ENCODE results near the gene ATP6V0A1.
"Not testable (repeated sequence)": the region's sequence is repeated elsewhere in the genome, so short reads cannot be mapped to it uniquely, and the experiment has no call there.

Gene ATP6V0A1

GRCh38 chr17:42543190-42544079 lies 84.8 kb downstream of the ATP6V0A1 start:
- FAIRE-seq: no peak

DNA sequence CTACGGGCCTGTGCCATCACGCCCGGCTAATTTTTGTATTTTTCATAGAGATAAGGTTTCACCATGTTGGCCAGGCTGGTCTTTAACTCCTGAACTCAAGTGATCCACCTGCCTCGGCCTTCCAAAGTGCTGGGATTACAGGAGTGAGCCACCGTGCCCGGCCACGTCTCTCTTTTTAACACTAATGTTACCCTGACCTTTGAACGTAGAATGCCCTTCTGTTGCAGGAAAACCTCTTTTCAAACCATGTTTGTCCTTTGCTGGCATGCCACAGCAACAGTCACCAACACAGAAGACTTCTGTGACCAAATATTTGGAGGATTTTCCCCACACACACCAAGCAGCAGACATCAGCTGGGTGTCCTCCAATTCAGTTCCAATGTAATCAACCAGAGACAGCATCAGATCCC lies 86.2 kb downstream of the ATP6V0A1 start:
- FAIRE-seq: no peak

GRCh38 chr17:42545755-42546505 lies 87.3 kb downstream of the ATP6V0A1 start:
- not testable (repeated sequence) for FAIRE-seq

DNA sequence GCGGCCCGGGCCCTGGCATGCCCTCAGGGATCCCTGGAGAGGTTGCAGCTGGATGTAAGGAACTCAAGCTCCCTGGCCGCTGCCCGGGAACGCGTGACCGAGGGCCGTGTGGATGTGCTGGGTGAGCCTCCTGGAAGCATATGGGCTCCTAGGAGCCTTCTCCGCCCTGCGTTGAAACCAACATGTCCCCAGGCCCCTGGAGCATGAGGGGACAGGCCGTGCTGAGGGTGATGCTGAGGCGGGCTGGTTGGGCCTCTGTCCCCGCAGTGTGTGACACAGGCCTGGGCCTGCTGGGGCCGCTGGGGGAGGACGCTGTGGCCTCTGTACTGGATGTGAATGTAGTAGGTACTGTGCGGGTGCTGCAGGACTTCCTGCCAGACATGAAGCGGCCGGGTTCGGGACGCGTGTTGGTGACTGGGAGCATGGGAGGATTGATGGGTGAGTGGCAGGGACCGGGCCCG lies 88.4 kb downstream of the ATP6V0A1 start:
- FAIRE-seq: no peak

DNA sequence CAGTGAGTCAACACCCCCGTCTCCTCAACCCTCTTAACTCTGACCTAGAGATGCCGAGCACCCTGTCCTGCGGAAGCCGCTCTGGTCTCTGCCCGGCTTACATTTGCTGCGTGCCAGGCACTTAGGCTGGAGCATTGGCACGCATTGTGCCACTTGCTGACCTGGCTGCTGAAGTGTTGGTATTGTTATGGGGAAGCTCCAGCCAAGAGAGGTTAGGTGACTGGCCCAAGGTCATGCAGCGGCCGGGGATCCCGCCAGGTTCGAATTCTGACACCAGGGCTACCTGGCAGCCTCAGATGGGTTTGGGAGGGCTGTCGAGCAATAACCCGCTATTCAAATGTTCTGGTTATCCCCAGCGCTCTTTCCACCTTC lies 89.0 kb downstream of the ATP6V0A1 start:
- no peak for FAIRE-seq

DNA sequence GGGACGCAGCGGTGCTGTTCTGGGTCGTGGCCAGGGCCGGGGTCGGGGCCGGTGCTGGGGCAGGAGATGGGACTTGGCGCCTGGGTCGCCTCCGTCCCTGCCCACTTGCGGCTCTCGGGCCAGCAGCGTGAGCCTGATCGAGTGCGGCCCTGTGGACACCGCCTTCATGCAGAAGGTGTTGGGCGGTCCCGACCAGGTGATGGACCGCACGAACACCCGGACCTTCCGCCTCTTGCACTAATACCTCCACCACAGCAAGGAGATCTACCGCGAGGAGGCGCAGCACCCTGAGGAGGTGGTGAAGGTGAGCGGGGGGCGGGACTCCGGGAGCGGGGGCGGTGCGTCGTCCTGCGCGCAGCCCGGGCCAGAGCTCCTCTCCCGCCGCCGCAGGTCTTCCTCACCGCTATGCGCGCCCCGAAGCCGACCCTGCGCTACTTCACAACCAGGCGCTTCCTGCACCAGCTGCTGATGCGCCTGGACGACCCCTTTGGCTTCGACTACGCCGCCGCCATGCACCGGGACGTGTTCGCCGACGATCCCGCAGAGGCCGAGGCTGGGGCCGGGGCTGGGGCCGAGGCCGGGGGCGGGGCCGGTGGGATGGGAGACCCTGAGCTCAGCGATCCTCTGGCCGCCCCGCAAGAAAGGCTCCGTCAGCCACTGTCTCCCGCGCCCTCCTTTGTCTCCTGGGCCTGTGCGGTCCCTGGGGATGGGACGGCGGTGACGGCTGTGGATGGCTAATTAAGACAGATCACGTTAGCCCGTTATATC lies 89.6 kb downstream of the ATP6V0A1 start:
- no peak for FAIRE-seq

GRCh38 chr17:42548993-42549755 lies 90.5 kb downstream of the ATP6V0A1 start:
- FAIRE-seq: no peak

DNA sequence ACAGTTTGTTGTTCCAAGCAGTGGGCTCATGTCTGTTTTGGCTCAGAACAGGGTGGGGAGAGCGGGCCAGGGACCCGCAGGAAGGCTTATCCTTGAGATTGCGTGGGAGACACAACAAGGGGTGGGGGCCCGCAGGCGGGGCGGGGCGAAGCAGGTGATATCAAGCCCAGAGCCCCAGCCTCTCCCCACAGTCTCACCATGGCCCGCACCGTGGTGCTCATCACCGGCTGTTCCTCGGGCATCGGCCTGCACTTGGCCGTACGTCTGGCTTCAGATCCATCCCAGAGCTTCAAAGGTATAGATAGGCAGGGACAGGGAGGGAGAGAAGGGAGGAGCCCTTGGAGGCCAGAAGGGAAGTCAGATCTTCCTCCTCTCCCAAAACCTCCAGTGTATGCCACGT lies 94.1 kb downstream of the ATP6V0A1 start, which contains the start of gene HSD17B1:
TSS of gene HSD17B1 (plus strand) at position 188 of the 400 bp plus-strand sequence. CDS start at position 199, 11 bp downstream.
- not testable (repeated sequence) for FAIRE-seq

DNA sequence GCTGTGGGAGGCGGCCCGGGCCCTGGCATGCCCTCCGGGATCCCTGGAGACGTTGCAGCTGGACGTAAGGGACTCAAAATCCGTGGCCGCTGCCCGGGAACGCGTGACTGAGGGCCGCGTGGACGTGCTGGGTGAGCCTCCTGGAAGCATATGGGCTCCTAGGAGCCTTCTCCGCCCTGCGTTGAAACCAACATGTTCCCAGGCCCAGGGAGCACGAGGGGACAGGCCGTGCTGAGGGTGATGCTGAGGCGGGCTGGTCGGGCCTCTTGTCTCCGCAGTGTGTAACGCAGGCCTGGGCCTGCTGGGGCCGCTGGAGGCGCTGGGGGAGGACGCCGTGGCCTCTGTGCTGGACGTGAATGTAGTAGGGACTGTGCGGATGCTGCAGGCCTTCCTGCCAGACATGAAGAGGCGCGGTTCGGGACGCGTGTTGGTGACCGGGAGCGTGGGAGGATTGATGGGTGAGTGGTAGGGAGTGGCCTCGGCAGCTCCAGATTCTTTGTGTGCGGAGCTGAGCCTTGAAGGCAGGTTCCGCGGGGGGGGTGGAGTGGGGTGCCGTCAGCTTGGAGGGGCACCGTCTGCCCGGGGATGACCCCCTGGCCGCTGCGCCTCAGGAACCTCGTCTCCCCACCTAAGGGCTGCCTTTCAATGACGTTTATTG lies 94.6 kb downstream of the ATP6V0A1 start:
- no peak for FAIRE-seq

DNA sequence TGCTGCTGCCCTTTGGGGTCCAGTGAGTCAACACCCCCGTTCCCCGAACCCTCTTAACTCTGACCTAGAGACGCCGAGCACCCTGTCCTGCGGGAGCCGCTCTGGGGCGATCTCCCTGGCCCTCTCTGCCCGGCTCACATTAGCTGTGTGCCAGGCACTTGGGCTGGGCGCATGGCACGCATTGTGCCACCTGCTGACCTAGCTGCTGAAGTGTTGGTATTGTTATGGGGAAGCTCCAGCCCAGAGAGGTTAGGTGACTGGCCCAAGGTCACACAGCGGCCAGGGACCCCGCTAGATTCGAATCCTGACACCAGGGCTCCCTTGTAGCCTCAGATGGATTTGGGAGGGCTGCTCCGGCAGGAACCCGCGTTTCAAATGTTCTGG lies 95.2 kb downstream of the ATP6V0A1 start:
- FAIRE-seq: no peak

- no peak for FAIRE-seq
Measured at GRCh38 chr17:42554250-42555121, 95.8 kb downstream of the ATP6V0A1 start.

DNA sequence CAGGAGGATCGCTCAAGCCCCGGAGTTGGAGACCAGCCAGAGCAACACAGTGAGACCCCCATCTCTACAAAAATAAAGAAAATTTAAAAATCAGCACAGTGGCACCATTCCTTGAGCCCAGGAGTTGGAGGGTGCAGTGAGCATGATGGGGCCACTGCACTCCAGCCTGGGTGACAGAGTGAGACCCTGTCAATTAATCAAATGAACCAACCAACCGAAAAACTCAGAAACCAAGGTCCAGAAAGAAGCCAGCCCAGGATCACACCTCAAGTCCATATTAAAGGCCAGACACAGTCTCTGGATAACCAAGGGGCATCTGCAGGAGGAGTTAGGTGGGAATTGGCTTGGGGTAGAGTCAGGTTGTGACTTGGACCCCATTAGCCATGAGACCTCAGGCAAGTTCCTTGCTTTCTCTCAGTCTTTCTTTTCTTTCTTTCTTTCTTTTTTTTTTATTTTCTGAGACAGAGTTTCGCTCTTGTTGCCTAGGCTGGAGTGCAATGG lies 96.5 kb downstream of the ATP6V0A1 start:
- FAIRE-seq: no peak

DNA sequence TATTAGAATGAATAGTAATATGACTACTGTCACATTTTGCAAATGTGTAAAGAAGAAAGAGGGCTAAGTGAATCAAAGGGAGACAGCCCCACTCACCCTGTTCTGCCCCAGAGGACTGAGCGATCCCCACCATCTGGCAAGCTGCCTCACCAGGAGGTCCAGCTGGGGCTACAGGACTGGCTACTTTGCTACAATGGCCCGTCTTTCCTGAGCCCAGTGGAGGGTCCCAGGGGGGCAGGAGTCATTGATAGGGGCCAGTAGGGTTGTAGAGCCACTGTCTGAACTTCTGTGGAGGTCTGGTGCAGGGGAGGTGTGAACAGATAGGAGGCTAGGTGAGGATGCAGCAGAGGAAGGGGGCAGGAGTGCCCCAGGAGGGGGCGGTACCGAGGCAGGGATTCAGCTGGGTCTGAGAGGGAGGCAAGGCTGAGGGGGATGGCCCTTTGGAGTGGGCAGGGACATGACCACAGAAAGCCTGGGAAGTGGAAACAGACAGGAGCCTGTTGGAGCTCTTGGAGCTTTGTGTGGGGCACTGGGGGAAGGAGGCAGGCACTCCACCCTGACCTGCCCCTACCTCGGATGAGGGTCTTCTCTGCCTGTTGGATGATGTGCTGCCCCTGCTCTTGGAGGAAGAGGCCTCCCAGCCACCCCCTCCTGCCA lies 97.4 kb downstream of the ATP6V0A1 start:
- peak; percentile 55 for FAIRE-seq

- no peak for FAIRE-seq
Measured at GRCh38 chr17:42559075-42559474, 100.4 kb downstream of the ATP6V0A1 start.

GRCh38 chr17:42560246-42560645 lies 101.6 kb downstream of the ATP6V0A1 start:
- FAIRE-seq: no peak

DNA sequence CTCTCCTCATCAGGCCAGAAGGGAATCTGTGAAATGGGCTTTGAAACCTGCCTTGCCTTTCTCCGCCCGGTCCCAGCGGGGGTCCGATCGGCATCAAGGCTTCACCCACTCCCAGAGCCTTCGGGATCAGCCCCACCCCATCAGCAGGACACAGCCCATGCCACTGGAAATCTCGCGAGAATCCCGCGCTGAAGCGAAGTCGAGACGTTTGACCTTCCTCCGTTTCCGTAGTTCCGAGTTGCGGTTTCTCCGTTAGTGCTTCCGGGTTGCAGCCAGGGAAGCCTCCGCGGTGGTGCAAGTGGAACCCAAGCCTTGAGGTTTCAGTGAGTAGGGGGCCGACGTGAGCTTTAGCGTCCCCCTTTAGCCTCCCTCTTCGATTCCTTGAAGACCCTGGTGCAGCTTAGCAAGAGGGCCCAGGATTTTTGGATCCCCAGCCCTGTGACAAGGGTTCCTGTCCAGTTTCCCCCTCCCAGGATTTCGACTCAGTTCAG lies 103.3 kb downstream of the ATP6V0A1 start, which contains the start of gene COASY:
TSS of gene COASY (plus strand) at position 252 of the 491 bp plus-strand sequence. CDS start 475 bp downstream, outside the sequence.
- FAIRE-seq: no peak

- no peak for FAIRE-seq
Measured at GRCh38 chr17:42562388-42563142, 103.9 kb downstream of the ATP6V0A1 start.

GRCh38 chr17:42563143-42563509 lies 104.4 kb downstream of the ATP6V0A1 start:
- FAIRE-seq: no peak

DNA sequence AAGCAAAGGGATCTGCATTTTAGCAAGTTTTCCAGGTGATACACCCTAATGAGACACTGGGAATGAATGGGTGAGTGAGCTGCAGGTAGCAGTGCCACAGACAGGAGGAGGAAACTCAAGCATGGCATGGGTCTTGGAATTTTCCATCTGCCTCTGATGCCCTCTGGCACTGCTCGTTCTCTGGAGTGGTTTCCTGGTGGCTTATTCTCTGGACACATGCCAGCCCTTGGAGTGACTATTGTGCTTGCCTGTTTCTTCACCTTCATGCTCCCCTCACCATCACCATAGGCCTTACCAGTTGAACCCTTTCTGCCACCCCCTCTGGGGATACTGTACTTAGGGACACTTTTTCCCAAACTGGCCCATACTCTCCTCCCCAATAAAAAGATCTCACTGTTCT lies 104.9 kb downstream of the ATP6V0A1 start:
- FAIRE-seq: no peak

All from G401.6 (cell line).